ENCODE measurements around the gene BHLHE23. TPM values are rescaled to one million over a fixed set of nuclear protein-coding genes. Genes with fewer than 3 reads are reported as not detected.

Gene BHLHE23
- total RNA-seq, 2 donors from 2014 or later: not detected

GRCh38 chr20:63015662-63016361 is 9.0 kb upstream of the BHLHE23 start:
- peaks cover 5% of the 10 kb centered on the region for H3K4me1 Mint-ChIP-seq
- ATAC-seq (no peak), DNase-seq (no peak)
- peaks cover 49% of the 10 kb centered on the region for H3K27me3 Mint-ChIP-seq
- peaks cover 3% of the 10 kb centered on the region for H3K9me3 ChIP-seq (ENCODE audit: control insufficient read depth, low read length, poor library complexity, severe bottlenecking)
- peaks cover 6% of the 10 kb centered on the region for H3K36me3 Mint-ChIP-seq (ENCODE audit: low read depth)
- H3K27ac Mint-ChIP-seq: no peak overlapping the region
- H3K4me3 Mint-ChIP-seq: no peak overlapping the region

- Mint-ChIP-seq H3K36me3 (ENCODE audit: low read depth) (peaks cover 6% of the 10 kb centered on the region), H3K4me1 (peaks cover 8% of the 10 kb centered on the region), H3K4me3 (no peak overlapping the region), H3K27me3 (peaks cover 42% of the 10 kb centered on the region), H3K27ac (no peak overlapping the region)
- ATAC-seq (no peak), DNase-seq (no peak)
- peaks cover 3% of the 10 kb centered on the region for H3K9me3 ChIP-seq (ENCODE audit: control insufficient read depth, low read length, poor library complexity, severe bottlenecking)
Observed at GRCh38 chr20:63015147-63015661, 8.4 kb upstream of the BHLHE23 start.

- H3K27ac Mint-ChIP-seq: no peak overlapping the region
- no peak for DNase-seq
- H3K27me3 Mint-ChIP-seq: peaks cover 38% of the 10 kb centered on the region
- no peak for ATAC-seq
- H3K9me3 ChIP-seq (ENCODE audit: control insufficient read depth, low read length, poor library complexity, severe bottlenecking): peaks cover 3% of the 10 kb centered on the region
- no peak overlapping the region for H3K4me3 Mint-ChIP-seq
- peaks cover 13% of the 10 kb centered on the region for H3K4me1 Mint-ChIP-seq
- H3K36me3 Mint-ChIP-seq (ENCODE audit: low read depth): peaks cover 6% of the 10 kb centered on the region
Observed at GRCh38 chr20:63014710-63015109, 7.9 kb upstream of the BHLHE23 start.

- peaks cover 11% of the 10 kb centered on the region for H3K4me1 Mint-ChIP-seq
- peaks cover 6% of the 10 kb centered on the region for H3K36me3 Mint-ChIP-seq (ENCODE audit: low read depth)
- H3K4me3 Mint-ChIP-seq: no peak overlapping the region
- H3K9me3 ChIP-seq (ENCODE audit: control insufficient read depth, low read length, poor library complexity, severe bottlenecking): peaks cover 3% of the 10 kb centered on the region
- DNase-seq (no peak), ATAC-seq (no peak)
- H3K27ac Mint-ChIP-seq: no peak overlapping the region
- H3K27me3 Mint-ChIP-seq: peaks cover 33% of the 10 kb centered on the region
Observed at GRCh38 chr20:63014287-63014686, 7.5 kb upstream of the BHLHE23 start.

- Mint-ChIP-seq H3K4me3 (no peak overlapping the region), H3K36me3 (ENCODE audit: low read depth) (peaks cover 3% of the 10 kb centered on the region), H3K4me1 (peaks cover 17% of the 10 kb centered on the region), H3K27me3 (peaks cover 34% of the 10 kb centered on the region), H3K27ac (no peak overlapping the region)
- DNase-seq: no peak
- H3K9me3 ChIP-seq (ENCODE audit: control insufficient read depth, low read length, poor library complexity, severe bottlenecking): peaks cover 3% of the 10 kb centered on the region
- ATAC-seq: no peak
Observed at GRCh38 chr20:63013207-63013606, 6.4 kb upstream of the BHLHE23 start.

GRCh38 chr20:63011798-63012197 is 5.0 kb upstream of the BHLHE23 start:
- Mint-ChIP-seq H3K27ac (no peak overlapping the region), H3K4me3 (no peak overlapping the region), H3K27me3 (peaks cover 38% of the 10 kb centered on the region), H3K36me3 (ENCODE audit: low read depth) (peaks cover 3% of the 10 kb centered on the region), H3K4me1 (peaks cover 17% of the 10 kb centered on the region)
- no peak for DNase-seq
- peaks cover 3% of the 10 kb centered on the region for H3K9me3 ChIP-seq (ENCODE audit: control insufficient read depth, low read length, poor library complexity, severe bottlenecking)
- ATAC-seq: no peak

GRCh38 chr20:63009988-63010769 is 3.4 kb upstream of the BHLHE23 start:
- H3K9me3 ChIP-seq (ENCODE audit: control insufficient read depth, low read length, poor library complexity, severe bottlenecking): peaks cover 3% of the 10 kb centered on the region
- Mint-ChIP-seq H3K27ac (peak overlapping the region; percentile 81), H3K27me3 (peaks cover 35% of the 10 kb centered on the region), H3K4me1 (peaks cover 17% of the 10 kb centered on the region), H3K36me3 (ENCODE audit: low read depth) (peaks cover 3% of the 10 kb centered on the region), H3K4me3 (peak overlapping the region; percentile 94)
- peak; percentile 73 for ATAC-seq
- DNase-seq: peak; percentile 34 to 64 (median 49)

GRCh38 chr20:63009045-63009961 is 2.5 kb upstream of the BHLHE23 start:
- H3K27ac Mint-ChIP-seq: peak overlapping the region; percentile 60
- DNase-seq (peak; percentile 71 to 87 (median 72)), ATAC-seq (peak; percentile 73)
- H3K27me3 Mint-ChIP-seq: peaks cover 34% of the 10 kb centered on the region
- peak overlapping the region; percentile 94 for H3K4me3 Mint-ChIP-seq
- H3K4me1 Mint-ChIP-seq: peaks cover 21% of the 10 kb centered on the region
- H3K9me3 ChIP-seq (ENCODE audit: control insufficient read depth, low read length, poor library complexity, severe bottlenecking): peaks cover 3% of the 10 kb centered on the region
- no peaks in the 10 kb centered on the region for H3K36me3 Mint-ChIP-seq (ENCODE audit: low read depth)

- H3K27me3 Mint-ChIP-seq: peaks cover 40% of the 10 kb centered on the region
- H3K36me3 Mint-ChIP-seq (ENCODE audit: low read depth): no peaks in the 10 kb centered on the region
- H3K4me3 Mint-ChIP-seq: peak overlapping the region; percentile 73
- H3K9me3 ChIP-seq (ENCODE audit: control insufficient read depth, low read length, poor library complexity, severe bottlenecking): peaks cover 1% of the 10 kb centered on the region
- no peak for DNase-seq
- peaks cover 21% of the 10 kb centered on the region for H3K4me1 Mint-ChIP-seq
- no peak for ATAC-seq
- peak overlapping the region; percentile 60 for H3K27ac Mint-ChIP-seq
Observed at GRCh38 chr20:63008541-63009044, 1.8 kb upstream of the BHLHE23 start.

GRCh38 chr20:63007646-63008488 is 1.1 kb upstream of the BHLHE23 start:
- Mint-ChIP-seq H3K27ac (no peak overlapping the region), H3K27me3 (peaks cover 46% of the 10 kb centered on the region), H3K4me3 (peak overlapping the region; percentile 73), H3K4me1 (peaks cover 21% of the 10 kb centered on the region), H3K36me3 (ENCODE audit: low read depth) (no peaks in the 10 kb centered on the region)
- no peaks in the 10 kb centered on the region for H3K9me3 ChIP-seq (ENCODE audit: control insufficient read depth, low read length, poor library complexity, severe bottlenecking)
- ATAC-seq (no peak), DNase-seq (no peak)

- H3K9me3 ChIP-seq (ENCODE audit: control insufficient read depth, low read length, poor library complexity, severe bottlenecking): no peaks in the 10 kb centered on the region
- peaks cover 46% of the 10 kb centered on the region for H3K27me3 Mint-ChIP-seq
- peaks cover 21% of the 10 kb centered on the region for H3K4me1 Mint-ChIP-seq
- no peaks in the 10 kb centered on the region for H3K36me3 Mint-ChIP-seq (ENCODE audit: low read depth)
- peak overlapping the region; percentile 5 for H3K4me3 Mint-ChIP-seq
- ATAC-seq (no peak), DNase-seq (no peak)
- no peak overlapping the region for H3K27ac Mint-ChIP-seq
Observed at GRCh38 chr20:63007360-63007645, 539 bp upstream of the BHLHE23 start.

GRCh38 chr20:63005862-63006539 is 763 bp downstream of the BHLHE23 start:
- ATAC-seq (no peak), DNase-seq (no peak)
- H3K9me3 ChIP-seq (ENCODE audit: control insufficient read depth, low read length, poor library complexity, severe bottlenecking): no peaks in the 10 kb centered on the region
- peak overlapping the region; percentile 47 for H3K4me3 Mint-ChIP-seq
- peaks cover 21% of the 10 kb centered on the region for H3K4me1 Mint-ChIP-seq
- H3K27ac Mint-ChIP-seq: no peak overlapping the region
- no peaks in the 10 kb centered on the region for H3K36me3 Mint-ChIP-seq (ENCODE audit: low read depth)
- peaks cover 58% of the 10 kb centered on the region for H3K27me3 Mint-ChIP-seq

All from T-helper 17 cell (primary cell).